GM20431 (cell line): ENCODE data around the gene SLC36A3.

Experiments
- in situ Hi-C: fragments of 300-500 bp; cut with MseI, MboI; formaldehyde crosslinking; loops from one replicate; pipeline ENCODE4 v1.15.0; 2020; ENCODE audit warnings: low sequenced_read_pairs; ENCODE audit not compliant: unreplicated experiment

SLC36A3 gene

DNA sequence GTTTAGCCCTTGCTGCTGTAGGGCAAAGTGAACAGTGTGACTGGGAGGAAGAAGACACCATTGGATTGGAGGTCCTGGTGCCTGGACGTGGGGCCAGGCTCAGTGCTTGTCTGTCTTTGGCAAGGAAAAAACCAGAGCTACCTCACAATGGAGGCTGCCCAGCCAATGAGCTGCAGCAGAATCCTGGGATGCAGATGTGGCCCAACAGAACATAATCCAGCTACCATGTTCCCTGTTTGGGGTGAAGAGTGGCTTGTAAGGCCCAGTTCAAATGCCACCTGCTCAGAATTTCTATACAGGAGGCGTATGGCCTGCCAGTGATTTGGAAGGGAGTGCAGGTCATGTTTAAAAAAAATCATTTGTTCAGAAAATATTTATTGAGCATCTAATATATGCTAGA, at the start of gene SLC36A3:
Gene SLC36A3 (minus strand): TSS at position 101 of the 400 bp plus-strand sequence. CDS start 412 bp downstream, outside the sequence.
- in situ Hi-C loops = no loop called here

DNA sequence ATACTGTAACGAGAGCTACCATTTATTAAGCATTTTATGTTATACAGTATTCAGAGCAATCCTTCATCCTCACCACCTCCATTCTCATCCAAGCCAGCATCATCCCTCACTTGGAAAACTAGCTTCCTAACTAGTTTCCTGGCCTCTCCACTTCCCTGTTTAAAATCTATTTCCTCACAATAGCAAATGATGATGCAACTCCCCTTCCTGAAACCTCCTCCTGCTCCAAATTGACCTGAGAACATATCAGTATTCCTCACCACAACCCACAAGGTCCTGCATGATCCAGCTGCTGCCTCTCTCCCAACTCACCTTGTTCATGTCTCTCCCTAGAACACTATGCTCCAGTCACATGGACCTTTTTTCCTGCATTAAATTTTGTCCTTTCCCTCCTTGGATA, 48.1 kb upstream of the SLC36A3 start:
- in situ Hi-C loops = no loop called here

DNA sequence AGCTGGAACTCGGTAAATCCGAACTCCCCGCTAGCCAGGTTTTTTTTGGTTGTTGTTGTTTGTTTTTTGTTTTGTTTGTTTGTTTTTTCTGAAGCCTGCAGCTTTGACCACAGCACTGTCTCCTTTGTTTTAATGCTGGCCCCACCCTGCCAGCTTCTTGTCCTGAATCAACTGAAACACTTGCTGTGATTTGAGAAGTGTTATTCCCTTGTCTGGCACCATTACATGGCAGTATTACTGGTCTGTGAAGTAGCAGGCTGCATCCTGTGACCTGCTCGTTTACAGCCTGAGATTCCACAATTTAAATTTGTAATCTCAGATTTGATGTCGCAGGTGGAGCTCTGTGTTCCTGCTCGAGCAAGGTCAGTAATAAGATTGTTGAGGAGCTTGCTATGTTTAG, 45.2 kb upstream of the SLC36A3 start:
- in situ Hi-C loops = no loop called here

DNA sequence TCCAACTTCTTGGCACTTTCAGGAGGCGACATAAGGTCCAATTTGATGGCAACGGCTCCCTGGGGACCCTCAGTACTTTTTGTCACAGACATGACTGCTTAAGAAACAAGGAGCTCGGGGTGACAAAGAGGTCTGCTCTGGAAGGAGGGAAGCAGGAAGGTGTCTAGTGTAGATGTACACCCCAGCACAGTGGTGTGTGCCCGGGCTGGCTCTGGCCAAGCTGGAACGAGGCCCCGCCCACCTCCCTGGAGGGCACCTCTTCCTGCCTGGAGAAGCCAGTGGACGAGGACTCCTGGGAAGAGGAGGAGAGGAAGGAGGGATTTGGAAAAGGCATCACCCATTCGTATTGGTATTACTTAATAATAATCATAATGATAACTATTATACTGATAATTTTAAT, 43.8 kb upstream of the SLC36A3 start, which contains the start of gene SLC36A2:
Gene SLC36A2 (minus strand): TSS at position 191 of the 400 bp plus-strand sequence. CDS start 99 bp downstream, at position 92.
- in situ Hi-C loops = no loop called here

DNA sequence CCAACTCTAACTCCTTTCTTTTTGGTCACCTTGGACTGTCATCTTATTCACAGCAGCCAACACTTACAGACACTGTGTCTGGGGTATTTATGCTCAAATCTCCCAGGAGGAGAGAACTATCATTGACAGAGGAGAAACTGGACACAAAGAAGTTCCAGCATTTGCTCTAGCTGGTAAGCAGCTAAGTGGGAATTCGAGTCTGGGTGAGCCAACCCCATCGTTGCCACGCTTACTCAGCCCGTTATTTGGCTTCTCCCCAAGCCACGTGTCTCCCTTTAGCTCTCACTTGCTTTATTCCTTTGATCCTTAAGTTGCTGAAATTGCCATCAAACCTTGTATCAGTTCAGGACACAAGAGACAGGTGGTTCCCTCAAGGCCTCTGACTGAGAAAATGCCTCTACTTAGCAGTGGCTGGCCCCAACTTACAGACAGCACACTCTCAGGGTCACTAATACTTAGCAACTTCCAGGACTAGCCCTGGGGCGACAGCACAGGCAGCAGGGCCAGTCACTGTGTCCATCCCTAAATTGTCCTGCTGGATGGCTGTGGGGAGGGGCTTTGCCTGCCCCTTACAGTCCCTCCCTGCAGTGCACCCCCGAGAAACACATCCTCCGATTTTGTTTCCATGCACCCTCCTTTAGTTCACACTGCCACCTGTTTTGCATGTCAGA, 42.4 kb upstream of the SLC36A3 start:
- in situ Hi-C loops = no loop called here

DNA sequence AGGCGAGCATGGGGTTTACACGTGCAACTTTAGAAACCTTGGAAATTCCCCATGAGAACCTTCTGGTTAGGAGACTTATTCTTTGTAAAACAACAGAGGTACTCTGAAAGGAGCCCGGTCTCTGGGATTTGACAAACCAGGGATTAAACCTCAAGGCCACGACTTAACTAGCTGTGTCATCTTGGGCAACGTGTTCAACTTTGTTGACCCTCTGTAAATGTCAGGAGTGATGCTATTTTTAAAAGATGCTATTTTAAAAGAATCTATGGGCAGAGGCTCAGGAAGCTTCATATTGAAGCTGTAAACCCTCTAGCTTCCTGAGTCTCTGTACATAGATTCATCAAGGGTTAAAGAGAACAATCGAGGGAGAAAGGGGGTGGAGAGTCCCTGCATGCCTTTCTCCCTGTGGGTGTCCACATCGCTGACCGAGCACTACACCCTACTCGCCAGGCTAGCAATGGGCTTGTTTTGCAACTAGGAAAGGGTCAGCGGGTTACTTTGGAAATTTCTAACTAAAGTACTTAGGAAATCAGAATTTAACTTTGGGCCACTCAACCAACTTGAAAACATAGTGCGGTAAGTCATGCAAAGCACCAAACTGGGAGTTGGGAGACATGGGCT, 41.7 kb upstream of the SLC36A3 start:
- in situ Hi-C loops = no loop called here

DNA sequence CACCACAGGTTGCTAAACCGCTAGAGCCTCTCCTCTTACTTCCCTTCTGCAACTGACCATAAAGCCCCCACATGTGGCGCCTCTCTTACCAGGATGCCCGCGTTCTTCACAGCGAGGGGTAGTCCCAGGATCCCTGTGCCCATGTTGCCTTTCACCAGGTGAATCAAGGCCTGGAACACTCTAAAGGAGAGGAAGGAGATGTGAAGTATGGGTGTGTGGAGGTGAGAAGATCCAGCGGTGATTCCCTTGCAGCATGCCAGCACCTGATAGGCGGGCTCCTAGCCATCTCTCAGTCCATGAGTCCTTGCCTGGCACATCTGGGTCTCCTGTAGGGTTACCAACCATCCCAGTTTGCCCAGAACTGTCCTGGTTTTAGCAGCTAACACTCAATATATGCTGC, 40.5 kb upstream of the SLC36A3 start:
- in situ Hi-C loops = no loop called here

DNA sequence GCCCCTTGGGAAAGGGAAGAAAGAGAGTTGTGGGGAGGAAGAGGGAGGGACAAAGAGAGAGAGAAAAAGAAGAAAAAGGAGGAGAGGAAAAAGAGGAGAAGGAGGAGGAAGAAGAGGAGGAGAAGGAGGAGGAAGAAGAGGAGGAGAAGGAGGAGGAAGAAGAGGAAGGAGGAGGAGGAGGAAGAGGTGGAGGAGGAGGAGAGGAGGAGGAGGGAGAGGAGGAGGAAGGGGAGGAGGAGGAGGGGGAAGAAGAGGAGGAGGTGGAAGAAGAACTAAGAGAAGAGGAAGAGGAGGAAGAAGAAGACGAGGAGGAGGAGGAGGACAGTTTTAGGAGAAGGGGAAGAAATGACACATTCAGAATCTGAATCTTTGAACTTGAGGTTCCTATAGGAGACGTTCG, 36.4 kb upstream of the SLC36A3 start:
- in situ Hi-C loops = no loop called here

DNA sequence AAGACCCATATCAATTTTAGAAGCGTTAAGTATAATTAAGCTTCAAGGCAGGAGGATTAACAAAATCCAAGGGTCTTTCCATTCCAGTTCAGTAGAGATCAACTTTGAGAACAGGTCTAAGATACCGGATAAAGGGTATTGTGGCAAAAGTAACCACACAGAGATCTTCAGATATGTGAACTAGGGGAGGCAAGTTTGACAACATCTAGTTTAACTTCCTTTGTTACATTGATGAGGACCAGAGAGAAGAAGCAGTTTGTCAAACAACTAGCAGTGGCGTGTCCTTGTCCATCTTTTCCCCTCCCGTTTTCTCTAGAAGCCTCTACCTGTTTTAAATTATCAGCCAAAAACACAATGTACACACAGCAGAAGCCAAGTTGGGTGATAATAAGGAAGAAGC, 35.2 kb upstream of the SLC36A3 start:
- in situ Hi-C loops = no loop called here

DNA sequence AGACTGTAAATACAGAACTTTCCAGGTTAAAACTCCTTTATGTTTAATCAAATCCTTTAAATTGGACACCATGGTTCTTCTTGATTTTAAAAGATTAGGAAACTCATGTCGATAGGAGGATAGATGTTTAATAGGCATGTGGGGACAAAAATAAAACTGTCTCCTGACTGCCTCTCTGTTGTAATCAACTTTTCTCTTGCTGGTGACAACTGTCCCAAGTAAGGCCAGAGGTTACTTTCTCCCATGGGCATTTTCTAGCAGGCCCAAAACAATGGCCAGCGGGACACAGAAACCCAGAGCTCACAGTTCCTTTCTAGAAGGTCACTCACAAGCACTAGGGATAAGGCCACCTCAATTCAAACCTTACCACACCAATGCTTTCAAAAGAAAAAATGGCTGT, 29.3 kb upstream of the SLC36A3 start:
- in situ Hi-C loops = no loop called here

DNA sequence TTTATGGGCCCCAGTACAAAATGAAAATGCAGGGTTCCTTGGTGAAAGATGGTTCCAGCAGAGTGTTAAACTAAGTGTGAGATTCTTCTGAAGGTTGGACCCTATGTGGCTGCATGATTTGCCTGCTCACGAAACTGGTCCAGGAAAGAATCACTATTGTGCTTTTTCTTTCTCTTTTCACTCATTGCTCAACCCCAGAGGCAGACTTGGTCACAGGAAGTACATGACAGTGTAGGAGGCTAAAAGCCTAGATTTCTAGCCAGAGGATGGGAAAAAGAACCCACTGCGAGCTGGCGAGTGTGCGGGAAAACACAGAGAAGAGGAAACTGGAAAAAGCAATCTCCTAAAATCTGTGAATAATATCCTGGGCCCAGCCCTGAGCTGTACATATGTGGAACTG, 25.2 kb upstream of the SLC36A3 start:
- in situ Hi-C loops = no loop called here

DNA sequence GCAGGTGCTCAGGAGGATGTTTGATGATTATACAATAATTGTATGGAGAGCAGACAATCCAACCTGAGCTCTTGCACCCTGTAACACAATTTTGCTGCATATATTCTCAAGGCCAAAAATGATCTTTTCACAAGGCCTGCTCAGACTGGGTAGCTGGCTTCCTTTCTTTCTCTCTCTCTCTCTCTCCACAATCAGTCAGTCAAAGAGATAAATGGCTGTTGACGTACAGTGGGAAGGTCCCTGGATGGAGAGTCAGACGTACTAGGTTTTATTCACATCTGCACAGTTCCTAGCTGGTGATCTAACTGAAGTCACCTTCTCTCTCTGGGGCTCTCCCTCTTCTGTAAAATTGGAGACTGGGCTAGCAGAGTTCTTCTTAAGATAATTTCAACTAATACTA, 24.0 kb upstream of the SLC36A3 start:
- in situ Hi-C loops = no loop called here

DNA sequence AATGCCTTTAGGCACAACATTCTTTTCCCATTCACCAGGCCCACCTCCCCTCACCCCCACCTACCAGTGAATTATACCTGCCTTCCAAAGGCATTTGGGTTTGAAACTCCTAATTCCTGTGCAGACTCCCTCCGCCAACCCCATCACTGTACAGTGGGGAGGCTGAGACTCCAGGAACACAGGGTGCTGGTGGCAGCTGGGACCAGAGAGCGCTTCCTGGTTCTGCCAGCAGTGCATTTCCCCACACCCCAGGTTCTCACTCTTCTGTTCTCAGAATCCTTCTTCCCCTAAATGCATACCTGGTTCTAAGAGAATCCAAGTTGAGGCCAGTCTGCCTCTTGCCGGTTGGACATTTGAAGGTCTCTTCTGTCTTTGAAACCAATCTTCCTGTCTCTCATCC, 22.7 kb upstream of the SLC36A3 start:
- in situ Hi-C loops = no loop called here

DNA sequence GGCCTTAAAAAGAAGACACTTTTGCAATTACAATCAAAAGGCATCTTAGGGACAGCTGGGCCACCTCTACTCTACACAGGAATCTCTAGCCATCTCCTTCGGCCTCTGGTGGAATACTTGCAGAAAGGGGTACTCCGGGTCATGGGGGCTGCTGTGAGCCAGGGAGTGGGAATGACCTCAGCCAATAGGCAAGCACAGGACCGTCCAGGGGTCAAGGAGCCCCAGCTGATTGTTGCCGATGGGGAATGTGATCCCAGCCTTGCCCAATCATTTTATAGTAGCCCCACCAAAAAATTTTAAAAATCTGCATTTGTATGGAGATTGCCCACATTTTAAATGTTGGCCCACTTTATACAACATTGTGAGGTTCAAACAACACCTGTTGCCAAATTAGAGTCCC, 16.9 kb upstream of the SLC36A3 start:
- in situ Hi-C loops = no loop called here

DNA sequence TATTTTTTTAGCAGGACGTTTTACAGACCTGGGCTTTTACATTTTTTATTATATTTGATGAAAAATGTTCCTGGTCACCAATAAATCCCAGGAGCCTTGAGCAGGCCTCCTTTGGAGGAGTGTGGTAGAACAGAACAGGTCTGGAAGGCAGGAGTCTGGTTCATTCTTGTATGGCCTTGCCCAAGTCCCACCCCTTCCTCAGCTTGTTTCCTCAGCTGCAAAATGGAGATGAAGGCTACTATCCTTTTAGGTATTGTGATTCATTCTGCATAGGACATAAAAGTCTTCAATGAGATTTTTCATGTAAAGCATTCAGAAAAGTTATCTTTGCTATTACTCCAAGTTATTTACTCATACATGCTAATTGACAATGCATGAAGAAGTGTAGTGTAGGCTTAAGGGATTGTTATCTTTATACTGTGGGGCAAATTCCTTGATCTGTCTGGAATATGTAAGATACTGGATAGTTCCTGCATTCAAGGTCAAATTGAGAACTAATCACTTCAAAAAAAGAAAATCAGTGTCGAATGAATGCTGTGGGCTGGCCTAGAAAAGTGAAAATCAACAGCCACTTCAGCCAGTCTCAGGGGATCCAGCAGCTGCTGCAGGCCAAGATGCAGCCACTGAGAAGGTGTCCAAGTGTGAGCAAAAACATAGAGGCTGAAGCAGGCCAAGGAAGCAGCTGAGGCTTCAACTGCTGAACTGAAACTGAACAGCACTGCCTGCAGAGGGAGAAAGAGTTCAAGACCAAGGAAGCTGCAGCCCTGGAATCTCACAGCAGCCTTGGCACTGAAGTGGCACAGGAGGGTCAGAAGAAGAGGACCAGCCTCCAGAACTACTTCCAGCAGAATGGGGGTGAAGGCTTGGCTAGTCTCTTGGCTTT, 15.5 kb upstream of the SLC36A3 start:
- in situ Hi-C loops = no loop called here

DNA sequence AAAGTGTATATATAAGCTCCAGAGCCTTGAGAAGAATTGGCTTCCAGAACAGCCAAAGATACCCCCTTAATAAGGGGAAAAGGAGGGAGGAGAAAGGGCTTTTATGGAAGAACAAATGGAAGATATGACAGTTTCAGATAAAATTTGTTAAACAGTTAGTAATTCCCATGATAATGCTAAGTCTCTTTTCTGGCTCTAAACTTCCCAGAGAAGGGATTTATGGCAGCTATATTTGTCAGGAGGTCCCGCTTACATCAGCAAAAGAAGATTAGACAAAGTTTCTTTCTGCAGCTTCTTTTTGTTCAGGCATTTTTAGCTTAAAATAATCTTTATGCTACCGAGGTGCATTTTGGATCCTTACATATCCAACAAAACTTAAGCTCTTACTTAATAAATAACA, 14.3 kb upstream of the SLC36A3 start:
- in situ Hi-C loops = no loop called here

DNA sequence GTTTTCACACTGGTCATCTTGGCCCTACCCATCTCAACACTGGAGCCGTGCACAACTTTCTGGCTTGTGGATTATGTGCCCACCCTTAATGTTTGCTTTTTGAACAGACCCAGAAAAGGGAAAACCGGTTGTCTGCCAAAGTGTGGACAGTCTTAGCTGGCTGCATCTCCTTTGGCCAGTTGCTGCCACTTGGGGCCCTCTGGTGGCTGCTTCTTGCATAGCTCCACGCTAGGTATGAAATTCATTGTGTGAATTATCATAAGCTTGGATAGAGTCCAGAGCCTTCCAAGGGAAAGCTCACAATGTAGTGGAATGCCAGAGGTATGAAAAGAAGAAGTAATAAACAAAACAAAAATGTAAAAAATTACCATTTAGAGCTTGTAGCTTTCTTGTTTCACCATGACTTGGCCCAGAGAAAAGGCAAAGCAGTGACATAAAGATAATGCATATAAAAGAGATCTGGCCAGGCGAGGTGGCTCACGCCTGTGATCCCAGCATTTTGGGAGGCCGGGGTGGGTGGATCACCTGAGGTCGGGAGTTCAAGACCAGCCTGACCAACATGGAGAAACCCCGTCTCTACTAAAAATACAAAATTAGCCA, 12.5 kb upstream of the SLC36A3 start:
- in situ Hi-C loops = no loop called here

DNA sequence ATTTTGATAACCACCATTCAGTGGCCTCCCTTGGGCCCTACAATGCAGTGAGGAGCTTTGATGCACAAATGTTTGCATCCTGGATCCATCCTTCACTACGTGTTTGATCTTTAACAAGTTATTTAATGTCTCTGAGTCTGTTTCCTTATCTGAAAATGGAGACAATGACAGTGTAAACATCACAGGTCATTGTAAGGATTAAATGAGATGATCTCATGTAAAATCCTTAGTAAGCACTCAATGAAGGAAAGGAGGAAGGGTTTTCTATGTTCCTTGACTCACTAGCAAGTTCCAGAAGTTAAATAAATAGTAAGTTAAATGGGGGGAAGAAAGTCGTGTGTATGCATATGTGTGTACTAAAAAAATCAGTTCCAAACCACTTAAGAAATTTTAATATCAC, 9.8 kb upstream of the SLC36A3 start:
- in situ Hi-C loops = no loop called here

DNA sequence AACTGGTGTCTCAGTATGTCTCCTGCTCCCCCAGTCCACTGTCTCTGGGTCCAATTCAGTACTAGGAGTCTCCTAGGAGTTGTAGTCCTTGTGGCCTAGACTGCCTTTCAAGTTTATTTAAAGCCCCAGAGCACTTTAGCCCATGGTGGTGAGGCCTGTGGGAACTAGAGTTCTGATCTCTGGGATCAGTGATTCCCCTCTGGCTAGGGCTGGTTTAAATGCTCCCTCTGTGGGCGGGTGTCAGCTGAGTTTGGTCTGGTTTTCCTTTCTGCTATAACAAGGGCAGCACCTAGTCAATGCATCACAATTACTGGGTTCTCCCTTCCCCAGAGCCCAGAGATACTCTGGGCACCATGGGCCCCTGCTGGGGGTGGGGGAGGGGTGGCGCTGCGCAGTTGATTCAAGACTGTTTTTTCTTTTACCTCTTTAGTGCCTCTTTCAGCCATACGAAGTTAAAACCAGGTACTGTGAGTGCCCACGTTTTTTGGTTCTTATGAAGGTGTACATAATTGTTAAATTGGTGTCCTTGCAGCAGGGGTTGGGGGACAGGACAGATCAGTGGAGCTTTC, 9.3 kb upstream of the SLC36A3 start:
- in situ Hi-C loops = no loop called here

DNA sequence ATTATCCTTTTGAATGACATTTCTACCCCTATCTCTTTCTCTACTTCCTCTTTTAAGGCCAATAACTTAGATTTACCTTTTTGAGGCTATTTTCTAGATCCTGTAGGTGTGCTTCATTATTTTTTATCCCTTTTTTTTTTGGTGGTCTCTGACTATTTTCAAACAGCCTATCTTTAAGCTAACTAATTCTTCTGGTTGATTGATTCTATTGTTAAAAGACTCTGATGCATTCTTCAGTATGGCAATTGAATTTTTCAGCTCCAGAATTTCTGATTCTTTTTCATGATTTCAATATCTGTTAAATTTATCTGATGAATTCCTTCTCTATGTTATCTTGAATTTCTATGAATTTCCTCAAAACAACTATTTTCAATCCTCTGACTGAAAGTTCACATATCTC, 7.4 kb upstream of the SLC36A3 start:
- in situ Hi-C loops = no loop called here
